HFFc6 (cell line): ENCODE results near the gene TBC1D23. TPM values are rescaled to one million over a fixed set of nuclear protein-coding genes. Genes with fewer than 3 reads are reported as not detected.

Experiments used
- DNase-seq: peaks from one replicate; pipeline ENCODE4 v3.0.0-alpha.2; 2018
- H3K27ac Mint-ChIP-seq: 2 replicates; pipeline ENCODE4 v1.8.0; 2020; ENCODE audit warnings: mild to moderate bottlenecking, mixed read lengths
- H3K27me3 Mint-ChIP-seq: 2 replicates; pipeline ENCODE4 v1.8.0; 2021; ENCODE audit warnings: mild to moderate bottlenecking, moderate library complexity, mixed read lengths; ENCODE audit not compliant: insufficient read depth
- H3K36me3 Mint-ChIP-seq: 2 replicates; pipeline ENCODE4 v1.8.0; 2021; ENCODE audit warnings: low read depth, mixed read lengths
- H3K4me1 Mint-ChIP-seq: 2 replicates; pipeline ENCODE4 v1.8.0; 2020; ENCODE audit warnings: low read depth, mixed read lengths
- H3K4me3 Mint-ChIP-seq: 2 replicates; pipeline ENCODE4 v1.8.0; 2020; ENCODE audit warnings: mild to moderate bottlenecking, moderate library complexity, mixed read lengths
- H3K9me3 Mint-ChIP-seq: 2 replicates; pipeline ENCODE4 v1.8.0; 2020; ENCODE audit warnings: mild to moderate bottlenecking, mixed read lengths
- total RNA-seq, 6 experiments: library from RNA; stranded (reverse); fragmentation: NEBNext Ultra II Directional; extraction: Animal tissue kit (Norgen Biotek cat#: 25700); gene quantifications; 2 replicates in 1 of 6; 3 replicates in 5 of 6; pipeline ENCODE4 v1.2.3, GENCODE V29; 2021
- TF ChIP-seq, protein P1 (sequence below): fragments of 200-600 bp; sonication (generic); IDR thresholded peaks from 2 replicates; pipeline ENCODE4 v1.5.0; 2021; ENCODE audit warnings: antibody characterized with exemption, mild to moderate bottlenecking

TBC1D23 gene
- total RNA-seq, 6 experiments from 2014 or later, result 62.1 to 76.5 (median 72.9) TPM

DNA sequence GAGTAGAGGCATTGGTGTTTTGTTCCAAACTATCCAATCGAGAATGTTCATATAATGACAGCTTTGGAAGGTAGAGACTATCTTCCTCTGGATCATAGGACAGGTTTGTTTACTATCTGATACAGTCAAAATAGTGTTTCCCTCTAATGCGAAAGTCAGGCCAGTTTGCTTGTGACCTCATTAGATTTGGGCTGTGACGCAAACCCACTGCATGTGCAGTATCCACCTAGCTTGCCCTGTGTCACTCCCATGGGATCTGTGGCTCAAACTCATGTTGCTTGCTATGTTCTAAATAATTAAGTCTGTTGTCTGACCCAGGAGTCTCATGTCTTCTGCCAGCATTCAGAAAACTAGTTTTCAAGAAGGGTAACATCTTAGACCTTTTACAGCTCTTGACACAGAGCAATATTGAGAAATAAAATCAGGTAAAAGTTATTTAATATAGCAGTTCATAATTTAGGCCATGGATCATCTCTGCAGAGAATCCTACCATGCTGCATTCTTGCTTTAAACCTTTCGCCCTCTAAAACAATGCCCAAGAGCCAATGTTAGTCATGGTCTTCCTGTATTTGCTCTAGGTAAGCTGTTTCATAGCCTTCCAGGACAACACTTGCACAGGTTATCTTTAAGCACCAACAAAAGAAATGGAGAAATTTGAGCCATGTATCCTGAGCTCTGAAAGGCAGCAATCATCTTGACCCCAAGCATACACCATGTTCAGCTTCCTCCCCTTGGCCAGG is 100.1 kb downstream of the TBC1D23 start:
- TF ChIP-seq, protein P1, sequence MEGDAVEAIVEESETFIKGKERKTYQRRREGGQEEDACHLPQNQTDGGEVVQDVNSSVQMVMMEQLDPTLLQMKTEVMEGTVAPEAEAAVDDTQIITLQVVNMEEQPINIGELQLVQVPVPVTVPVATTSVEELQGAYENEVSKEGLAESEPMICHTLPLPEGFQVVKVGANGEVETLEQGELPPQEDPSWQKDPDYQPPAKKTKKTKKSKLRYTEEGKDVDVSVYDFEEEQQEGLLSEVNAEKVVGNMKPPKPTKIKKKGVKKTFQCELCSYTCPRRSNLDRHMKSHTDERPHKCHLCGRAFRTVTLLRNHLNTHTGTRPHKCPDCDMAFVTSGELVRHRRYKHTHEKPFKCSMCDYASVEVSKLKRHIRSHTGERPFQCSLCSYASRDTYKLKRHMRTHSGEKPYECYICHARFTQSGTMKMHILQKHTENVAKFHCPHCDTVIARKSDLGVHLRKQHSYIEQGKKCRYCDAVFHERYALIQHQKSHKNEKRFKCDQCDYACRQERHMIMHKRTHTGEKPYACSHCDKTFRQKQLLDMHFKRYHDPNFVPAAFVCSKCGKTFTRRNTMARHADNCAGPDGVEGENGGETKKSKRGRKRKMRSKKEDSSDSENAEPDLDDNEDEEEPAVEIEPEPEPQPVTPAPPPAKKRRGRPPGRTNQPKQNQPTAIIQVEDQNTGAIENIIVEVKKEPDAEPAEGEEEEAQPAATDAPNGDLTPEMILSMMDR, result no peak
- no peak for DNase-seq
- no peak overlapping the region; the same call in 1 of the 2 replicates for H3K27ac Mint-ChIP-seq
- H3K4me3 Mint-ChIP-seq, result no peak overlapping the region
- H3K4me1 Mint-ChIP-seq, result no peaks in the 10 kb centered on the region
- no peaks in the 10 kb centered on the region; the same call in 1 of the 2 replicates for H3K27me3 Mint-ChIP-seq
- H3K36me3 Mint-ChIP-seq, result peaks cover 41% of the 10 kb centered on the region
- peaks cover 4% of the 10 kb centered on the region; the same call in 1 of the 2 replicates for H3K9me3 Mint-ChIP-seq

GRCh38 chr3:100361897-100362296 is 101.1 kb downstream of the TBC1D23 start:
- Mint-ChIP-seq H3K4me3 (no peak overlapping the region), H3K27me3 (no peaks in the 10 kb centered on the region; the same call in 1 of the 2 replicates), H3K4me1 (no peaks in the 10 kb centered on the region), H3K9me3 (peaks cover 4% of the 10 kb centered on the region; the same call in 1 of the 2 replicates), H3K36me3 (peaks cover 44% of the 10 kb centered on the region), H3K27ac (no peak overlapping the region)
- DNase-seq, result no peak
- TF ChIP-seq, protein P1, result no peak

DNA sequence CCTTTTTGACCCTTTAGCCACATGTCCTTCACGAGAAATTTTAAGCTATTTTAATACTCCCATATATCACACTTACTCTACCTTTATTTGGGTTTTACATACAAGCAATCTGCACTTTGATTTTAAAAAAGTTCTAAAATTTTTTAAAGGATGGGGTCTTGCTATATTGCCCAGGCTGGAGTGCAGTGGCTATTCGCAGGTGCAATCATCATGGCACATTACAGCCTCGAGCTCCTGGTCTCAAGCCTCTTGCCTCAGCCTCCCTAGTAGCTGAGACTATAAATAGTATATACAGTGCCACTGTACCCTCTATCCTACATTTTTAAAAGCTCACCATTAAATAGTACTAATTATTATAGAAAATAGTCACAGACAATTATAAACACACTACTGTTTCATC is 103.6 kb downstream of the TBC1D23 start:
- Mint-ChIP-seq H3K9me3 (peaks cover 4% of the 10 kb centered on the region; the same call in 1 of the 2 replicates), H3K4me1 (0 out of 2 replicates have a peak, but pooled peaks cover 5% of the 10 kb centered on the region), H3K27ac (no peak overlapping the region), H3K4me3 (no peak overlapping the region), H3K36me3 (peaks cover 57% of the 10 kb centered on the region), H3K27me3 (no peaks in the 10 kb centered on the region; the same call in 1 of the 2 replicates)
- DNase-seq, result no peak
- TF ChIP-seq, protein P1, result no peak

DNA sequence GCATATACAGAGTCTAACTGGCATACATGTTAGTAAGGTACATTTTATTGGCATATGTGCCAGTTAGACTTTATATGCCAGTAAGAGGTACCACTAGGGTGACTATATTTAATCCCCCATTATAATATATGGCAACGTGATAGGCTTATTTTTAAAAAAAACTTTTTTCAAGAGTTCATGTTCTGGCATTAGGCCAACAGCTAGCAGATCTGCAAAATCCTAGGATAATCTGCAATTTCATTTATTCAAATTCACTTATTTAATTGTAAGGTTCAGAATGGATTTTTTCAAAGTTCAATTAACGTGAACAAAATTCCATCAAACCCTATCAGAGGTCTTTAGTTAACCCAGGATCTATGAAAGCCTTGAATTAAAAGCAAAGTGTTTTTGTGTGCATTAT is 105.6 kb downstream of the TBC1D23 start:
- H3K9me3 Mint-ChIP-seq, result peaks cover 4% of the 10 kb centered on the region; the same call in 1 of the 2 replicates
- peaks cover 60% of the 10 kb centered on the region for H3K36me3 Mint-ChIP-seq
- H3K4me3 Mint-ChIP-seq, result no peak overlapping the region
- DNase-seq, result no peak
- no peak overlapping the region for H3K27ac Mint-ChIP-seq
- H3K4me1 Mint-ChIP-seq, result peaks cover 20% of the 10 kb centered on the region
- no peaks in the 10 kb centered on the region; the same call in 1 of the 2 replicates for H3K27me3 Mint-ChIP-seq
- TF ChIP-seq, protein P1, result no peak

GRCh38 chr3:100368441-100368840 is 107.6 kb downstream of the TBC1D23 start:
- Mint-ChIP-seq H3K36me3 (peaks cover 60% of the 10 kb centered on the region), H3K27ac (no peak overlapping the region), H3K4me1 (peaks cover 26% of the 10 kb centered on the region), H3K9me3 (no peaks in the 10 kb centered on the region), H3K4me3 (no peak overlapping the region), H3K27me3 (no peaks in the 10 kb centered on the region; the same call in 1 of the 2 replicates)
- TF ChIP-seq, protein P1, result no peak
- no peak for DNase-seq
